Erythroblast (primary cell): ENCODE measurements around the gene FOXJ3.

Experiments used
- GATA1 ChIP-seq: IDR thresholded peaks from 2 replicates; pipeline ENCODE4 v1.6.1; 2011; ENCODE audit warnings: low read depth, mild to moderate bottlenecking, control low read depth, low read length, moderate library complexity
- POLR2A ChIP-seq: IDR thresholded peaks from 2 replicates; pipeline ENCODE4 v1.6.1; 2011; ENCODE audit warnings: mild to moderate bottlenecking, low read length

GRCh38 chr1:42186152-42186551 lies 148.9 kb downstream of the FOXJ3 start:
- no peak for TF ChIP-seq POLR2A
- no peak for TF ChIP-seq GATA1
